SK-N-SH treated with all-trans-retinoic acid at 6 μM for 48 hours (cell line): ENCODE data around the gene TMEM203.

ENCODE experiments used
- ZC3H10 ChIP-seq: fragments of 250-450 bp; sonication (Bioruptor Pico); IDR thresholded peaks from 2 replicates; pipeline ENCODE4 v1.5.1; 2021; ENCODE audit warnings: mild to moderate bottlenecking, moderate library complexity
- ZNF70 ChIP-seq: fragments of 450-650 bp; formaldehyde crosslinking; IDR thresholded peaks from 2 replicates; pipeline ENCODE4 v1.5.0; 2020; ENCODE audit warnings: mild to moderate bottlenecking, moderate library complexity

- TF ChIP-seq ZC3H10 (CRISPR knock-in tag) = no peak
- TF ChIP-seq ZNF70 (CRISPR knock-in tag) = no peak
Measured at GRCh38 chr9:137204731-137205125, 720 bp downstream of the TMEM203 start.
